ENCODE data around the gene MAPK8.

GRCh38 chr10:48418189-48418788 is 111.8 kb downstream of the MAPK8 start:
- TF ChIP-seq ZNF629 (tag by site-specific recombination; IDR thresholded peaks at IDR 0.05) = no peak
- TF ChIP-seq ZIC2 (tag by site-specific recombination; IDR thresholded peaks at IDR 0.05) = no peak
- TF ChIP-seq CTCF (tag by site-specific recombination; IDR thresholded peaks at IDR 0.05) = no peak
- TF ChIP-seq PBX3 (CRISPR knock-in tag; IDR thresholded peaks at IDR 0.05) = no peak
- no peak for TF ChIP-seq ATF2 (tag by site-specific recombination; IDR thresholded peaks at IDR 0.05; ENCODE audit: low read depth)
- no peak for TF ChIP-seq ZNF37A (tag by site-specific recombination; IDR thresholded peaks at IDR 0.05)
- no peak for TF ChIP-seq ZBTB8A (tag by site-specific recombination; IDR thresholded peaks at IDR 0.05)
- TF ChIP-seq ELK4 (IDR thresholded peaks at IDR 0.05; ENCODE audit: borderline replicate concordance, low read depth, low read length) = no peak
- no peak for TF ChIP-seq ZNF10 (tag by site-specific recombination; IDR thresholded peaks at IDR 0.05)
- no peak for TF ChIP-seq ZNF239 (tag by site-specific recombination; IDR thresholded peaks at IDR 0.05)
- TF ChIP-seq ZNF266 (tag by site-specific recombination; IDR thresholded peaks at IDR 0.05; ENCODE audit: low read depth) = no peak

Data from HEK293 (cell line).